B cell (primary cell): Measurements from ENCODE around the gene KRT35.

Source experiments
- CTCF ChIP-seq: fragments of 200-600 bp; IDR thresholded peaks from one replicate; pipeline ENCODE4 v1.8.0; 2022; ENCODE audit warnings: antibody characterized with exemption, mild to moderate bottlenecking
- EZH2 ChIP-seq: IDR thresholded peaks from 2 replicates; pipeline ENCODE4 v1.6.1; 2012; ENCODE audit warnings: borderline replicate concordance, low read depth, mild to moderate bottlenecking, moderate library complexity, low read length; ENCODE audit not compliant: insufficient read depth, poor library complexity, severe bottlenecking

GRCh38 chr17:41522301-41523224 lies 41.6 kb upstream of the KRT35 start:
- TF ChIP-seq CTCF (no peak), EZH2 (no peak)
